Transverse colon (tissue), 4 donors: ENCODE measurements around the gene SIK3. TPM values are rescaled to one million over a fixed set of nuclear protein-coding genes. Genes with fewer than 3 reads are reported as not detected.
"Not testable (repeated sequence)": the region's sequence is repeated elsewhere in the genome, so short reads cannot be mapped to it uniquely, and the experiment has no call there.

ENCODE experiments used
- DNase-seq: peaks from one replicate; pipeline ENCODE4 v3.0.0-alpha.2; 2019
- H3K27ac ChIP-seq, 4 donors: fragments of 200-600 bp; sonication (generic); 2 replicates each; pipeline ENCODE4 v1.5.1; 2016 to 2018; ENCODE audit warnings: inconsistent platforms in 4 of 4
- H3K27me3 ChIP-seq: fragments of 200-600 bp; sonication (generic); 2 replicates; pipeline ENCODE4 v1.5.1; 2017; ENCODE audit warnings: inconsistent platforms
- H3K36me3 ChIP-seq, 4 donors: fragments of 200-600 bp; sonication (generic); 2 replicates each; pipeline ENCODE4 v1.5.1; 2017 to 2019; ENCODE audit warnings: inconsistent platforms in 4 of 4
- H3K4me1 ChIP-seq, 4 donors: fragments of 200-600 bp; sonication (generic); 2 replicates each; pipeline ENCODE4 v1.5.1; 2017 to 2020; ENCODE audit warnings: inconsistent platforms in 4 of 4
- H3K4me3 ChIP-seq, 4 donors: fragments of 200-600 bp; sonication (generic); 1 replicate in 1 of 4; 2 replicates in 3 of 4; pipeline versions ENCODE4 v1.5.1 to v1.6.1; 2017 to 2019; ENCODE audit warnings: inconsistent platforms in 4 of 4
- H3K9me3 ChIP-seq, 2 donors: fragments of 200-600 bp; sonication (generic); 2 replicates each; pipeline ENCODE4 v1.5.1; 2017 to 2019; ENCODE audit warnings: inconsistent platforms in 2 of 2
- CTCF ChIP-seq, 5 experiments: fragments of 200-600 bp in 3 of 5; fragments of 450-650 bp in 2 of 5; sonication (generic) in 3 of 5; IDR thresholded peaks; 1 replicate in 2 of 5; 2 replicates in 3 of 5; pipeline ENCODE4 v1.5.1; 2016 to 2017; ENCODE audit warnings: antibody characterized with exemption in 5 of 5, inconsistent platforms in 3 of 5, mild to moderate bottlenecking in 2 of 5, moderate library complexity in 1 of 5
- EP300 ChIP-seq: sonication (generic); formaldehyde crosslinking; IDR thresholded peaks from one replicate; pipeline ENCODE4 v1.6.1; 2017; ENCODE audit warnings: antibody characterized with exemption, low read depth
- POLR2A ChIP-seq: fragments of 450-650 bp; IDR thresholded peaks from one replicate; pipeline ENCODE4 v1.6.1; 2016; ENCODE audit warnings: antibody characterized with exemption, mild to moderate bottlenecking, moderate library complexity
- POLR2AphosphoS5 ChIP-seq, 3 donors: sonication (generic); formaldehyde crosslinking; IDR thresholded peaks; one replicate each; pipeline ENCODE4 v1.6.1; 2016; ENCODE audit warnings: antibody characterized with exemption in 3 of 3
- WGBS, 2 donors: methylation state at CpG; one replicate each; pipeline ENCODE4 v1.1.5; 2018; ENCODE audit warnings: low coverage in 1 of 2; 5-methylcytosine and 5-hydroxymethylcytosine counted together
- in situ Hi-C, 4 donors: fragments of 200-750 bp; cut with MboI; loops; one replicate each; pipeline versions ENCODE4 v1.15.0 to v1.15.1; 2017; ENCODE audit warnings: low sequenced_read_pairs in 3 of 4, low pct_ligation_motif_present in 1 of 4, low pct_unique_long_range_greater_than_20kb in 1 of 4
- intact Hi-C: fragments of 100-400 bp; cut with DNase I; formaldehyde crosslinking; loops from one replicate; pipeline ENCODE4 v1.15.1; 2023; ENCODE audit warnings: low total_unique reads
- total RNA-seq, 4 donors: library from RNA; depleted of rRNA; stranded (reverse); fragments of >200 nt; gene quantifications; one replicate each; pipeline ENCODE4 v1.1.0, GENCODE V29; 2016

The SIK3 gene
- total RNA-seq, 4 donors from 2014 or later, result 35.6 to 68.6 (median 38.9) TPM

GRCh38 chr11:117126223-117126965 is 28.2 kb upstream of the SIK3 start:
- in situ Hi-C loops, result no loop called here
- intact Hi-C loops, result no loop called here
- no peaks in the 10 kb centered on the region for H3K4me1 ChIP-seq
- no peak overlapping the region for H3K27ac ChIP-seq
- H3K36me3 ChIP-seq, result no peaks in the 10 kb centered on the region
- H3K9me3 ChIP-seq, result no peaks in the 10 kb centered on the region
- no peaks in the 10 kb centered on the region for H3K27me3 ChIP-seq
- DNase-seq, result no peak
- TF ChIP-seq EP300 (no peak), POLR2AphosphoS5 (IDR thresholded peaks at IDR 0.05) (no peak), CTCF (IDR thresholded peaks at IDR 0.05) (no peak), POLR2A (no peak)
- H3K4me3 ChIP-seq, result no peak overlapping the region
- 73 to 83% methylated on average over 3 to 7 of the region's 7 CpGs for WGBS, 2 donors

GRCh38 chr11:117122556-117122955 is 24.3 kb upstream of the SIK3 start:
- in situ Hi-C loops, result loop anchor here in 2 of 4 donors (25.0 kb wide), 1 partner anchor 335 kb away; the partner anchor contains the start of genes APOA5 (in 2 of the 2) and ZPR1 (in 2 of the 2)
- Histone ChIP-seq H3K4me1 (no peaks in the 10 kb centered on the region), H3K27ac (no peak overlapping the region), H3K27me3 (no peaks in the 10 kb centered on the region), H3K9me3 (no peaks in the 10 kb centered on the region), H3K36me3 (no peaks in the 10 kb centered on the region), H3K4me3 (no peak overlapping the region)
- TF ChIP-seq POLR2AphosphoS5 (IDR thresholded peaks at IDR 0.05), result no peak
- TF ChIP-seq EP300, result no peak
- TF ChIP-seq CTCF (IDR thresholded peaks at IDR 0.05), result no peak
- TF ChIP-seq POLR2A, result no peak
- DNase-seq, result no peak
- intact Hi-C loops, result no loop called here
- WGBS, 2 donors, result 72% methylated on average over 5 of the region's 5 CpGs; no CpG with 5 or more reads in 1 of the 2 donors

- Histone ChIP-seq H3K27ac (no peak overlapping the region), H3K4me1 (no peaks in the 10 kb centered on the region), H3K27me3 (no peaks in the 10 kb centered on the region), H3K36me3 (no peaks in the 10 kb centered on the region), H3K9me3 (no peaks in the 10 kb centered on the region), H3K4me3 (no peak overlapping the region)
- in situ Hi-C loops, result loop anchor here in 2 of 4 donors (25.0 kb wide), 1 partner anchor 334 kb away; the partner anchor contains the start of genes APOA5 (in 2 of the 2) and ZPR1 (in 2 of the 2)
- intact Hi-C loops, result no loop called here
- no peak for TF ChIP-seq CTCF (IDR thresholded peaks at IDR 0.05)
- no peak for DNase-seq
Measured at GRCh38 chr11:117121176-117121575, 22.9 kb upstream of the SIK3 start.

GRCh38 chr11:117117681-117118080 is 19.5 kb upstream of the SIK3 start:
- no peaks in the 10 kb centered on the region for H3K27me3 ChIP-seq
- no peak overlapping the region for H3K27ac ChIP-seq
- no peak overlapping the region for H3K4me3 ChIP-seq
- TF ChIP-seq POLR2A (no peak), EP300 (no peak), POLR2AphosphoS5 (IDR thresholded peaks at IDR 0.05) (no peak)
- no peaks in the 10 kb centered on the region for H3K4me1 ChIP-seq
- in situ Hi-C loops (loop anchor here in 2 of 4 donors (25.0 kb wide), 1 partner anchor 330 kb away; the partner anchor contains the start of genes APOA5 (in 2 of the 2) and ZPR1 (in 2 of the 2)), intact Hi-C loops (no loop called here)
- H3K36me3 ChIP-seq, result no peaks in the 10 kb centered on the region
- no peaks in the 10 kb centered on the region for H3K9me3 ChIP-seq
- DNase-seq, result no peak

- DNase-seq, H3K27me3 ChIP-seq, H3K4me1 ChIP-seq, intact Hi-C loops, H3K27ac ChIP-seq, H3K4me3 ChIP-seq, H3K9me3 ChIP-seq, H3K36me3 ChIP-seq: not testable (repeated sequence)
- WGBS, 2 donors, result 56 to 86% methylated on average over 1 of the region's 1 CpG
- in situ Hi-C loops, result loop anchor here in 2 of 4 donors (25.0 kb wide), 1 partner anchor 326 kb away; the partner anchor contains the start of genes APOA5 (in 2 of the 2) and ZPR1 (in 2 of the 2)
Measured at GRCh38 chr11:117112939-117113338, 14.7 kb upstream of the SIK3 start.

GRCh38 chr11:117112497-117112896 is 14.3 kb upstream of the SIK3 start:
- in situ Hi-C loops, result loop anchor here in 2 of 4 donors (25.0 kb wide), 1 partner anchor 325 kb away; the partner anchor contains the start of genes APOA5 (in 2 of the 2) and ZPR1 (in 2 of the 2)
- DNase-seq, H3K27ac ChIP-seq, H3K36me3 ChIP-seq, H3K4me3 ChIP-seq, H3K4me1 ChIP-seq, H3K27me3 ChIP-seq, H3K9me3 ChIP-seq, intact Hi-C loops: not testable (repeated sequence)
- WGBS, 2 donors, result 60% methylated on average over 3 of the region's 3 CpGs; no CpG with 5 or more reads in 1 of the 2 donors
